Measurements from ENCODE around the gene MORN1.

MORN1 gene

GRCh38 chr1:2316451-2316961, 74.8 kb downstream of the MORN1 start:
- no peak for DNase-seq

GRCh38 chr1:2315674-2316450, 75.5 kb downstream of the MORN1 start:
- no peak for DNase-seq

GRCh38 chr1:2314803-2315673, 76.3 kb downstream of the MORN1 start:
- peak; percentile 45 for DNase-seq

- DNase-seq = no peak
These were observed 77.0 kb downstream of the MORN1 start for GRCh38 chr1:2314273-2314802.

- no peak for DNase-seq
These were observed 77.6 kb downstream of the MORN1 start for GRCh38 chr1:2313651-2314261.

GRCh38 chr1:2312515-2313301, 78.6 kb downstream of the MORN1 start:
- no peak for DNase-seq

GRCh38 chr1:2312160-2312514, 79.2 kb downstream of the MORN1 start:
- DNase-seq = no peak

- peak; percentile 54 for DNase-seq
These were observed 79.9 kb downstream of the MORN1 start for GRCh38 chr1:2311184-2312032.

- DNase-seq = no peak
These were observed 80.8 kb downstream of the MORN1 start for GRCh38 chr1:2310332-2311183.

- DNase-seq = no peak
These were observed 82.5 kb downstream of the MORN1 start for GRCh38 chr1:2308844-2309243.

- no peak for DNase-seq
These were observed 83.4 kb downstream of the MORN1 start for GRCh38 chr1:2307972-2308371.

GRCh38 chr1:2307064-2307605, 84.2 kb downstream of the MORN1 start:
- DNase-seq = no peak

- DNase-seq = no peak
These were observed 85.0 kb downstream of the MORN1 start for GRCh38 chr1:2306151-2306978.

- DNase-seq = no peak
These were observed 86.3 kb downstream of the MORN1 start for GRCh38 chr1:2304921-2305681.

GRCh38 chr1:2304282-2304681, 87.1 kb downstream of the MORN1 start:
- DNase-seq = no peak

- no peak for DNase-seq
These were observed 87.6 kb downstream of the MORN1 start for GRCh38 chr1:2303781-2304180.

- no peak for DNase-seq
These were observed 88.2 kb downstream of the MORN1 start for GRCh38 chr1:2303016-2303775.
